ENCODE measurements around the gene KLF11. TPM values are rescaled to one million over a fixed set of nuclear protein-coding genes. Genes with fewer than 3 reads are reported as not detected.
A peak's percentile ranks its signal among the peaks of the same experiment; 100 is the strongest.

The KLF11 gene
- total RNA-seq, result 7.8 and 10.8 TPM in 2 replicates

- H3K4me3 Mint-ChIP-seq, result peak within 1 kb of the TSS; percentile 81
- H3K4me1 Mint-ChIP-seq (ENCODE audit: low read depth), result peaks cover 14% of the 10 kb centered on the region
- DNase-seq (ENCODE audit: low spot score), result peak; percentile 81
- peaks cover 22% of the 10 kb centered on the region for H3K27me3 Mint-ChIP-seq (ENCODE audit: insufficient read depth)
- peaks cover 7% of the 10 kb centered on the region for H3K36me3 Mint-ChIP-seq (ENCODE audit: low read depth)
- peak within 1 kb of the TSS; percentile 87 for H3K27ac Mint-ChIP-seq
- no peaks in the 10 kb centered on the region for H3K9me3 Mint-ChIP-seq
- intact Hi-C loops (cut with micrococcal nuclease), result loop anchor here (1.0 to 10.0 kb wide), 4 partner anchors 259 to 839 kb away; partner anchors contain the start of genes ADAM17, ASAP2, HPCAL1 and YWHAQ
Measured at GRCh38 chr2:10043256-10043905, at the start of gene KLF11. TSS of gene KLF11 (plus strand) at chr2:10043550. CDS start at chr2:10043717, 167 bp downstream.

- Mint-ChIP-seq H3K27ac (no peak overlapping the region), H3K4me3 (no peak overlapping the region), H3K27me3 (ENCODE audit: insufficient read depth) (peaks cover 4% of the 10 kb centered on the region), H3K36me3 (ENCODE audit: low read depth) (no peaks in the 10 kb centered on the region), H3K4me1 (ENCODE audit: low read depth) (peaks cover 7% of the 10 kb centered on the region), H3K9me3 (no peaks in the 10 kb centered on the region)
- no peak for DNase-seq (ENCODE audit: low spot score)
- intact Hi-C loops (cut with micrococcal nuclease), result no loop called here
Measured at GRCh38 chr2:9994462-9994861, 48.9 kb upstream of the KLF11 start.

- intact Hi-C loops (cut with micrococcal nuclease), result no loop called here
- peaks cover 7% of the 10 kb centered on the region for H3K4me1 Mint-ChIP-seq (ENCODE audit: low read depth)
- H3K36me3 Mint-ChIP-seq (ENCODE audit: low read depth), result no peaks in the 10 kb centered on the region
- H3K27ac Mint-ChIP-seq, result no peak overlapping the region
- H3K4me3 Mint-ChIP-seq, result no peak overlapping the region
- H3K9me3 Mint-ChIP-seq, result no peaks in the 10 kb centered on the region
- no peak for DNase-seq (ENCODE audit: low spot score)
- H3K27me3 Mint-ChIP-seq (ENCODE audit: insufficient read depth), result peaks cover 4% of the 10 kb centered on the region
Measured at GRCh38 chr2:9995059-9995458, 48.3 kb upstream of the KLF11 start.

GRCh38 chr2:9996321-9996720 is 47.0 kb upstream of the KLF11 start:
- Mint-ChIP-seq H3K27ac (no peak overlapping the region), H3K4me1 (ENCODE audit: low read depth) (peaks cover 7% of the 10 kb centered on the region), H3K27me3 (ENCODE audit: insufficient read depth) (no peaks in the 10 kb centered on the region), H3K9me3 (no peaks in the 10 kb centered on the region), H3K36me3 (ENCODE audit: low read depth) (no peaks in the 10 kb centered on the region), H3K4me3 (no peak overlapping the region)
- no peak for DNase-seq (ENCODE audit: low spot score)
- intact Hi-C loops (cut with micrococcal nuclease), result no loop called here

- intact Hi-C loops (cut with micrococcal nuclease), result no loop called here
- Mint-ChIP-seq H3K9me3 (no peaks in the 10 kb centered on the region), H3K27ac (no peak overlapping the region), H3K4me3 (no peak overlapping the region), H3K27me3 (ENCODE audit: insufficient read depth) (no peaks in the 10 kb centered on the region), H3K36me3 (ENCODE audit: low read depth) (no peaks in the 10 kb centered on the region), H3K4me1 (ENCODE audit: low read depth) (peaks cover 7% of the 10 kb centered on the region)
- DNase-seq (ENCODE audit: low spot score), result no peak
Measured at GRCh38 chr2:9997936-9998335, 45.4 kb upstream of the KLF11 start.

GRCh38 chr2:9998916-9999654 is 44.3 kb upstream of the KLF11 start:
- no peak for DNase-seq (ENCODE audit: low spot score)
- H3K4me1 Mint-ChIP-seq (ENCODE audit: low read depth), result no peaks in the 10 kb centered on the region
- intact Hi-C loops (cut with micrococcal nuclease), result no loop called here
- H3K4me3 Mint-ChIP-seq, result no peak overlapping the region
- no peak overlapping the region for H3K27ac Mint-ChIP-seq
- H3K9me3 Mint-ChIP-seq, result no peaks in the 10 kb centered on the region
- H3K36me3 Mint-ChIP-seq (ENCODE audit: low read depth), result no peaks in the 10 kb centered on the region
- no peaks in the 10 kb centered on the region for H3K27me3 Mint-ChIP-seq (ENCODE audit: insufficient read depth)

GRCh38 chr2:9999693-10000092 is 43.7 kb upstream of the KLF11 start:
- Mint-ChIP-seq H3K4me1 (ENCODE audit: low read depth) (no peaks in the 10 kb centered on the region), H3K9me3 (no peaks in the 10 kb centered on the region), H3K27me3 (ENCODE audit: insufficient read depth) (no peaks in the 10 kb centered on the region), H3K27ac (no peak overlapping the region), H3K36me3 (ENCODE audit: low read depth) (no peaks in the 10 kb centered on the region), H3K4me3 (no peak overlapping the region)
- no peak for DNase-seq (ENCODE audit: low spot score)
- intact Hi-C loops (cut with micrococcal nuclease), result no loop called here

- intact Hi-C loops (cut with micrococcal nuclease), result no loop called here
- H3K36me3 Mint-ChIP-seq (ENCODE audit: low read depth), result no peaks in the 10 kb centered on the region
- no peaks in the 10 kb centered on the region for H3K9me3 Mint-ChIP-seq
- H3K4me1 Mint-ChIP-seq (ENCODE audit: low read depth), result no peaks in the 10 kb centered on the region
- H3K27ac Mint-ChIP-seq, result no peak overlapping the region
- no peaks in the 10 kb centered on the region for H3K27me3 Mint-ChIP-seq (ENCODE audit: insufficient read depth)
- H3K4me3 Mint-ChIP-seq, result no peak overlapping the region
- no peak for DNase-seq (ENCODE audit: low spot score)
Measured at GRCh38 chr2:10000541-10000940, 42.8 kb upstream of the KLF11 start.

GRCh38 chr2:10001586-10001985 is 41.8 kb upstream of the KLF11 start:
- intact Hi-C loops (cut with micrococcal nuclease), result no loop called here
- H3K4me3 Mint-ChIP-seq, result no peak overlapping the region
- no peak for DNase-seq (ENCODE audit: low spot score)
- H3K27me3 Mint-ChIP-seq (ENCODE audit: insufficient read depth), result no peaks in the 10 kb centered on the region
- no peaks in the 10 kb centered on the region for H3K36me3 Mint-ChIP-seq (ENCODE audit: low read depth)
- H3K4me1 Mint-ChIP-seq (ENCODE audit: low read depth), result no peaks in the 10 kb centered on the region
- H3K9me3 Mint-ChIP-seq, result no peaks in the 10 kb centered on the region
- no peak overlapping the region for H3K27ac Mint-ChIP-seq

- no peak overlapping the region for H3K27ac Mint-ChIP-seq
- no peaks in the 10 kb centered on the region for H3K9me3 Mint-ChIP-seq
- DNase-seq (ENCODE audit: low spot score), result no peak
- intact Hi-C loops (cut with micrococcal nuclease), result no loop called here
- no peak overlapping the region for H3K4me3 Mint-ChIP-seq
- H3K36me3 Mint-ChIP-seq (ENCODE audit: low read depth), result no peaks in the 10 kb centered on the region
- no peaks in the 10 kb centered on the region for H3K27me3 Mint-ChIP-seq (ENCODE audit: insufficient read depth)
- no peaks in the 10 kb centered on the region for H3K4me1 Mint-ChIP-seq (ENCODE audit: low read depth)
Measured at GRCh38 chr2:10002109-10002508, 41.2 kb upstream of the KLF11 start.

GRCh38 chr2:10002681-10003080 is 40.7 kb upstream of the KLF11 start:
- no peak overlapping the region for H3K4me3 Mint-ChIP-seq
- intact Hi-C loops (cut with micrococcal nuclease), result no loop called here
- no peak overlapping the region for H3K27ac Mint-ChIP-seq
- no peak for DNase-seq (ENCODE audit: low spot score)
- no peaks in the 10 kb centered on the region for H3K27me3 Mint-ChIP-seq (ENCODE audit: insufficient read depth)
- no peaks in the 10 kb centered on the region for H3K4me1 Mint-ChIP-seq (ENCODE audit: low read depth)
- no peaks in the 10 kb centered on the region for H3K9me3 Mint-ChIP-seq
- no peaks in the 10 kb centered on the region for H3K36me3 Mint-ChIP-seq (ENCODE audit: low read depth)

- no peak overlapping the region for H3K27ac Mint-ChIP-seq
- H3K9me3 Mint-ChIP-seq, result no peaks in the 10 kb centered on the region
- intact Hi-C loops (cut with micrococcal nuclease), result no loop called here
- H3K36me3 Mint-ChIP-seq (ENCODE audit: low read depth), result no peaks in the 10 kb centered on the region
- peaks cover 2% of the 10 kb centered on the region for H3K27me3 Mint-ChIP-seq (ENCODE audit: insufficient read depth)
- no peaks in the 10 kb centered on the region for H3K4me1 Mint-ChIP-seq (ENCODE audit: low read depth)
- DNase-seq (ENCODE audit: low spot score), result no peak
- H3K4me3 Mint-ChIP-seq, result no peak overlapping the region
Measured at GRCh38 chr2:10003206-10004125, 39.9 kb upstream of the KLF11 start.

- DNase-seq (ENCODE audit: low spot score), result no peak
- intact Hi-C loops (cut with micrococcal nuclease), result no loop called here
- Mint-ChIP-seq H3K4me1 (ENCODE audit: low read depth) (no peaks in the 10 kb centered on the region), H3K9me3 (no peaks in the 10 kb centered on the region), H3K27ac (no peak overlapping the region), H3K36me3 (ENCODE audit: low read depth) (no peaks in the 10 kb centered on the region), H3K4me3 (no peak overlapping the region), H3K27me3 (ENCODE audit: insufficient read depth) (peaks cover 2% of the 10 kb centered on the region)
Measured at GRCh38 chr2:10004401-10004800, 38.9 kb upstream of the KLF11 start.
